Measurements from ENCODE around the gene SLC16A11. TPM values are rescaled to one million over a fixed set of nuclear protein-coding genes. Genes with fewer than 3 reads are reported as not detected.

Gene SLC16A11
- total RNA-seq, 2 donors from 2014 or later = 1.9 to 3.4 TPM

GRCh38 chr17:7010523-7010922 lies 33.4 kb downstream of the SLC16A11 start:
- Histone ChIP-seq H3K9me3 (no peaks in the 10 kb centered on the region), H3K4me3 (no peak overlapping the region), H3K27ac (no peak overlapping the region), H3K27me3 (no peaks in the 10 kb centered on the region), H3K36me3 (no peaks in the 10 kb centered on the region), H3K4me1 (peaks cover 0 to 42% of the 10 kb centered on the region in 2 donors)
- TF ChIP-seq CTCF (IDR thresholded peaks at IDR 0.05) = no peak
- no peak for DNase-seq (ENCODE audit: low spot score)

- no peak overlapping the region for H3K27ac ChIP-seq
- H3K27me3 ChIP-seq = no peaks in the 10 kb centered on the region
- H3K4me1 ChIP-seq = peaks cover 0 to 24% of the 10 kb centered on the region in 2 donors
- peaks cover 3% of the 10 kb centered on the region for H3K36me3 ChIP-seq
- H3K4me3 ChIP-seq = no peak overlapping the region
- no peaks in the 10 kb centered on the region for H3K9me3 ChIP-seq
- TF ChIP-seq CTCF (IDR thresholded peaks at IDR 0.05) = no peak
- DNase-seq (ENCODE audit: low spot score) = no peak
Measured at GRCh38 chr17:7007143-7007542, 36.7 kb downstream of the SLC16A11 start.

GRCh38 chr17:7005716-7006115 lies 38.2 kb downstream of the SLC16A11 start:
- H3K36me3 ChIP-seq = peaks cover 16% of the 10 kb centered on the region
- peaks cover 0 to 13% of the 10 kb centered on the region in 2 donors for H3K4me1 ChIP-seq
- H3K27me3 ChIP-seq = no peaks in the 10 kb centered on the region
- no peak for TF ChIP-seq CTCF (IDR thresholded peaks at IDR 0.05)
- DNase-seq (ENCODE audit: low spot score) = no peak
- H3K27ac ChIP-seq = no peak overlapping the region
- no peak overlapping the region for H3K4me3 ChIP-seq
- H3K9me3 ChIP-seq = no peaks in the 10 kb centered on the region

GRCh38 chr17:7004398-7005253 lies 39.3 kb downstream of the SLC16A11 start:
- peaks cover 0 to 3% of the 10 kb centered on the region in 2 donors for H3K4me1 ChIP-seq
- H3K36me3 ChIP-seq = peaks cover 16% of the 10 kb centered on the region
- H3K4me3 ChIP-seq = no peak overlapping the region
- no peak for DNase-seq (ENCODE audit: low spot score)
- peak; percentile 43 to 76 for TF ChIP-seq CTCF (IDR thresholded peaks at IDR 0.05)
- H3K9me3 ChIP-seq = no peaks in the 10 kb centered on the region
- H3K27ac ChIP-seq = no peak overlapping the region
- no peaks in the 10 kb centered on the region for H3K27me3 ChIP-seq

GRCh38 chr17:7003745-7004144 lies 40.1 kb downstream of the SLC16A11 start:
- Histone ChIP-seq H3K4me1 (no peaks in the 10 kb centered on the region), H3K27ac (no peak overlapping the region), H3K27me3 (no peaks in the 10 kb centered on the region), H3K4me3 (no peak overlapping the region), H3K9me3 (no peaks in the 10 kb centered on the region), H3K36me3 (peaks cover 16% of the 10 kb centered on the region)
- DNase-seq (ENCODE audit: low spot score) = no peak
- TF ChIP-seq CTCF (IDR thresholded peaks at IDR 0.05) = no peak
